ENCODE data around the gene ADCY3. TPM values are rescaled to one million over a fixed set of nuclear protein-coding genes. Genes with fewer than 3 reads are reported as not detected.

The ADCY3 gene
- total and polyA plus RNA-seq, 2 of the 13 experiments (the other 11 are each of a cell fraction or from before 2014, with no cell fraction given) = 0.11 to 0.61 TPM

DNA sequence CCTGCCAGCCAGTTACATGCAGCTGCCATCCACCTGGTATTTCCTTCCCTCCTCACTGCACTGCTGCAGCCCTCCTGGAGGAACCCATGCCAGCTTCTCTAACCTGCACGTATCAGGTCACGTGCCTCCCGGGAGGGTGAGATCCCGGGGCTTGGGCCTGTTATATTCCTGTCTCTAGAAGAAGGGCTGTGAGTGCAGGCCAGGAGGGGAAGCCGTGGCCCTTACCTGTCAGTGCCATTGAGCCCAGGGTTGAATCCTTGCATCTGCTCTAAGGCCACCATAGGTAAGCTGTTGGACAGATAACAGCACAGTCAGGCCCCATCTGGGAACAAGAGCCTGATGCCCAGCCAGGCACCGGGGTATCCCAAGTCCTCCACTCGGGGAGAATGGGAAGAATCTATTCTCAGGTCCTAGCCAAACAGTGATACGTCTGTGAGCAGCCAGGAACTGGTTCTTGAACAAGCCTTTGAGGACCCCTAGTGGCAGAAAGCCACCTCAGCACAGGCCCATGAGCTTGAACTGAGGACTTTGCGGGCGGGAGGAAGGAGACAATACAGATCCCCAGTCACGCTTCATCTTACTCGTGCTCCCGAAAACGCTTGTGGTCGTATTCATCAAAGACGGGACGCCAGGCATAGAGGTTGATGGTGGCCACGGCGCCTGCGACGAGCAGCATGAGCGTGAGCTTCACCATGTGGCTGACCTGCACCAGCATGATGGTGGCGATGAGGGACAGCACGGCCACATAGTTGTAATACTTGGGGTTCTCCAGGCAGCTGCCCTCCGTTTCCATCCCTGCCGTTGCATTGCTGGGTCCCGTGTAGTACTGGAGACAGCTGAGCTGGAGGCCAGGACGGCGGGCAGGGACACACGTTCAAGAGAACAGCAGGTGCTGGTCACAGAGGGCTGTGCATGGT lies 92.5 kb downstream of the ADCY3 start (continued):
- TF ChIP-seq AHDC1 (CRISPR knock-in tag; IDR thresholded peaks at IDR 0.05; ENCODE audit: borderline replicate concordance) = no peak
- no peak for TF ChIP-seq ETV6 (CRISPR knock-in tag; conservative IDR thresholded peaks at IDR 0.05)
- TF ChIP-seq, protein P1, sequence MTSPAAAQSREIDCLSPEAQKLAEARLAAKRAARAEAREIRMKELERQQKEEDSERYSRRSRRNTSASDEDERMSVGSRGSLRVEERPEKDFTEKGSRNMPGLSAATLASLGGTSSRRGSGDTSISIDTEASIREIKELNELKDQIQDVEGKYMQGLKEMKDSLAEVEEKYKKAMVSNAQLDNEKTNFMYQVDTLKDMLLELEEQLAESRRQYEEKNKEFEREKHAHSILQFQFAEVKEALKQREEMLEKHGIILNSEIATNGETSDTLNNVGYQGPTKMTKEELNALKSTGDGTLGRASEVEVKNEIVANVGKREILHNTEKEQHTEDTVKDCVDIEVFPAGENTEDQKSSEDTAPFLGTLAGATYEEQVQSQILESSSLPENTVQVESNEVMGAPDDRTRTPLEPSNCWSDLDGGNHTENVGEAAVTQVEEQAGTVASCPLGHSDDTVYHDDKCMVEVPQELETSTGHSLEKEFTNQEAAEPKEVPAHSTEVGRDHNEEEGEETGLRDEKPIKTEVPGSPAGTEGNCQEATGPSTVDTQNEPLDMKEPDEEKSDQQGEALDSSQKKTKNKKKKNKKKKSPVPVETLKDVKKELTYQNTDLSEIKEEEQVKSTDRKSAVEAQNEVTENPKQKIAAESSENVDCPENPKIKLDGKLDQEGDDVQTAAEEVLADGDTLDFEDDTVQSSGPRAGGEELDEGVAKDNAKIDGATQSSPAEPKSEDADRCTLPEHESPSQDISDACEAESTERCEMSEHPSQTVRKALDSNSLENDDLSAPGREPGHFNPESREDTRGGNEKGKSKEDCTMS (CRISPR knock-in tag; conservative IDR thresholded peaks at IDR 0.05) = no peak
- no peak for TF ChIP-seq SIX1 (CRISPR knock-in tag; IDR thresholded peaks at IDR 0.05; ENCODE audit: borderline replicate concordance)
- no peak for TF ChIP-seq REL (CRISPR knock-in tag; conservative IDR thresholded peaks at IDR 0.05)
- TF ChIP-seq ZNF747 (CRISPR knock-in tag; IDR thresholded peaks at IDR 0.05; ENCODE audit: borderline replicate concordance) = no peak; the same call in 1 of the 2 replicates
- no peak for TF ChIP-seq ZNF724P (CRISPR knock-in tag; IDR thresholded peaks at IDR 0.05; ENCODE audit: borderline replicate concordance)
- TF ChIP-seq ZSCAN22 (CRISPR knock-in tag; IDR thresholded peaks at IDR 0.05) = no peak
- TF ChIP-seq, protein P2, sequence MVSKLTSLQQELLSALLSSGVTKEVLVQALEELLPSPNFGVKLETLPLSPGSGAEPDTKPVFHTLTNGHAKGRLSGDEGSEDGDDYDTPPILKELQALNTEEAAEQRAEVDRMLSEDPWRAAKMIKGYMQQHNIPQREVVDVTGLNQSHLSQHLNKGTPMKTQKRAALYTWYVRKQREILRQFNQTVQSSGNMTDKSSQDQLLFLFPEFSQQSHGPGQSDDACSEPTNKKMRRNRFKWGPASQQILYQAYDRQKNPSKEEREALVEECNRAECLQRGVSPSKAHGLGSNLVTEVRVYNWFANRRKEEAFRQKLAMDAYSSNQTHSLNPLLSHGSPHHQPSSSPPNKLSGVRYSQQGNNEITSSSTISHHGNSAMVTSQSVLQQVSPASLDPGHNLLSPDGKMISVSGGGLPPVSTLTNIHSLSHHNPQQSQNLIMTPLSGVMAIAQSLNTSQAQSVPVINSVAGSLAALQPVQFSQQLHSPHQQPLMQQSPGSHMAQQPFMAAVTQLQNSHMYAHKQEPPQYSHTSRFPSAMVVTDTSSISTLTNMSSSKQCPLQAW (CRISPR knock-in tag; IDR thresholded peaks at IDR 0.05) = peak; percentile 49; the same call in 1 of the 2 replicates
- TF ChIP-seq ZNF383 (CRISPR knock-in tag; IDR thresholded peaks at IDR 0.05; ENCODE audit: borderline replicate concordance) = no peak
- peak; percentile 64; the same call in 1 of the 2 replicates for TF ChIP-seq MXD4 (CRISPR knock-in tag; IDR thresholded peaks at IDR 0.05)
- TF ChIP-seq ZNF644 (CRISPR knock-in tag; IDR thresholded peaks at IDR 0.05; ENCODE audit: low read depth) = no peak
- 0 out of 2 replicates have a peak, but pooled peaks have one; percentile 59 for TF ChIP-seq CENPT (CRISPR knock-in tag; IDR thresholded peaks at IDR 0.05; ENCODE audit: low read depth)
- TF ChIP-seq, protein P3, sequence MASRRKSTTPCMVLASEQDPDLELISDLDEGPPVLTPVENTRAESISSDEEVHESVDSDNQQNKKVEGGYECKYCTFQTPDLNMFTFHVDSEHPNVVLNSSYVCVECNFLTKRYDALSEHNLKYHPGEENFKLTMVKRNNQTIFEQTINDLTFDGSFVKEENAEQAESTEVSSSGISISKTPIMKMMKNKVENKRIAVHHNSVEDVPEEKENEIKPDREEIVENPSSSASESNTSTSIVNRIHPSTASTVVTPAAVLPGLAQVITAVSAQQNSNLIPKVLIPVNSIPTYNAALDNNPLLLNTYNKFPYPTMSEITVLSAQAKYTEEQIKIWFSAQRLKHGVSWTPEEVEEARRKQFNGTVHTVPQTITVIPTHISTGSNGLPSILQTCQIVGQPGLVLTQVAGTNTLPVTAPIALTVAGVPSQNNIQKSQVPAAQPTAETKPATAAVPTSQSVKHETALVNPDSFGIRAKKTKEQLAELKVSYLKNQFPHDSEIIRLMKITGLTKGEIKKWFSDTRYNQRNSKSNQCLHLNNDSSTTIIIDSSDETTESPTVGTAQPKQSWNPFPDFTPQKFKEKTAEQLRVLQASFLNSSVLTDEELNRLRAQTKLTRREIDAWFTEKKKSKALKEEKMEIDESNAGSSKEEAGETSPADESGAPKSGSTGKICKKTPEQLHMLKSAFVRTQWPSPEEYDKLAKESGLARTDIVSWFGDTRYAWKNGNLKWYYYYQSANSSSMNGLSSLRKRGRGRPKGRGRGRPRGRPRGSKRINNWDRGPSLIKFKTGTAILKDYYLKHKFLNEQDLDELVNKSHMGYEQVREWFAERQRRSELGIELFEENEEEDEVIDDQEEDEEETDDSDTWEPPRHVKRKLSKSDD (CRISPR knock-in tag; IDR thresholded peaks at IDR 0.05; ENCODE audit: low read depth) = no peak
- TF ChIP-seq KDM2A (CRISPR knock-in tag; IDR thresholded peaks at IDR 0.05; ENCODE audit: borderline replicate concordance, low read depth) = peak; percentile 91

Measured in HepG2 (cell line).